Stimulated activated CD8-positive, alpha-beta memory T cell treated with anti-CD3 and anti-CD28 coated beads, Interleukin-4, amount 100 ng/mL, for 24 hours (primary cell): ENCODE data around the gene CLEC4G.
A peak's percentile ranks its signal among the peaks of the same experiment; 100 is the strongest.

Experiments
- DNase-seq: peaks from one replicate; pipeline ENCODE4 v3.0.0-alpha.2; 2020; ENCODE audit warnings: low read depth

The CLEC4G gene

DNA sequence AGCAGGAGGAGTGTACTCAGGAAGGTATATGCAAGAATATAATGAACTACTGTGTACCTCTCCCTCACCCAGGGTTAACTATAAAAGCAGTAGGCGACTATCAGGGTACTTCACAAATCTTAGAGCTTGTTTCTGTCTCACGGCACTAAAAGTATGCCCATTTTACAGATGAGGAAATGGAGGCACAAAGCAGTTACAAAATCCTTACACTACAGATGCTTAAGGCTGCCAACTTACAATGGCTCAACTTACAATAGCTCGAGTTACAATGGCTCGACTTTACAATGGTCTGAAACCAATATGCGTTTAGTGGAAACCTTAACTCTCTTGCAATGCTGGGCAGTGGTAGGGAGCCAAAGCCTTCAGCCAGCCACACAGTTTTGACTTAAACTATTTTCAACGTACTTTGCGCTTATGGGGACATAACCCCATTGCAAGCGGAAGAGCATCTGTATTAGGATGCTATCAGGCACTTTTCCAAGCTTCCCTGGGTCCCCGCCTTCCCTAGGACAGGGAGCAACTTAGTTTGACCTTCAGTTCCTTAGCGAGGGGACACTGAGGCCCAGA is 34.1 kb downstream of the CLEC4G start:
- DNase-seq: no peak

DNA sequence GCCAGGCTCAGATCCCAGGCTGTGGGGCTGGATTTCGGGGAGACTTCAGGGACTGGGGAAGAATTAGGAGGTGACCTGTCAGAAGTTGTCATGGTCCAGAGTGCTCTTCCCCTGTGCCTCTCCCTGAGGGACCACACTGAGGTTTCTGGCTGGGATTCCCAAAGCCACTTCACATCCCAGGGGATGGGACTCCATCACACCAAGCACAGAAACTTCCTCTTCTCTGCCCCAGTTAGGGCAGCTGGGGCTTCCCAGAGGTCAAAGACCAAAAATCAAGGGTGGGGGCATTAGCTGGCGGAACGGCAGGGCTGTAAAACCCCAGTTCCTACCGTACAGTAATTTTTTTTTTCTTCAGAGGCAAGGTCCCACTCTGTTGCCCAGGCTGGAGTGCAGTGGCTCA is 37.4 kb downstream of the CLEC4G start:
- DNase-seq: no peak

DNA sequence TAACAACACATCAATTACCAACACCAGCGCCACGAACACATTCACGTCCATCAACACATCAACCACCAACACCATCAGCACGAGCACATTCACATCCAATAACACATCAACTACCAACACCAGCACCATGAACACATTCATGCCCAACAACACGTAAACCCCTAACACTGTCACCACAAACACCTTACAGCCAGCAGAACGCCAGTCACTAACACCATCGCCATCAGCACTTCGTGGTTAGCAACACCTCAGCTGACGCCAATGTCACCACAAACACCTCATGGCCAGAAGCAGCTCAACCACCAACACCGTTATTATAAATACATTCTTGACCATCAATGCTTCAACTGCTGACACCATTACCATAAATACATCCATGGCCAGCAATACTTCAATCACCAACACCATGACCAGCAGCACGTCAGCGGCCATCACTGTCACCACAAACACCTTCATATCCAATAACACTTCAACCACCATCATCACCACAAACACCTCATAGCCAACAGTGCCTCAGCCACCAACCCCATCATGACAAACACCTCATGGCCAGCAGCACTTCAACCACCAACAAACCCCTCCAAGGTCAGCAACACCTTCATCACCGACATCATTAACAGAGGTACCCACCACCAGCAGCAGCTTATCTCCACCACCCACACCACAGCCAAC is 39.4 kb downstream of the CLEC4G start:
- no peak for DNase-seq

DNA sequence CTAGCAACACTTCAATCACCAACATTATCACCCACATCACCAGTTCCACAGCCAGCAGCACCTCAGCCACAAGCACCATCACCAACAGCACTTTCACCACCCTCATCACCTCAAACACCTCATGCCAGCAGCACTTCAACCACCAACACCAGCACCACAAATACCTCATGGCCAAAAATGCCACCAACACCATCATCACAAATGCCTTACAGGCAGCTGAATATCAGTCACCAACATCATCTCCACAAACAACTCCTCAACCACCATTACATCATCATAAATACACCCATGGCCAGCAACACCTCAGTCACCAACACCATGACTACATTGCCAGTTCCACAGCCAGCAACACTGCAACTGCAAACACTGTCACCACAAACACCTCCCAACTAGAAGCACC is 40.4 kb downstream of the CLEC4G start:
- no peak for DNase-seq

DNA sequence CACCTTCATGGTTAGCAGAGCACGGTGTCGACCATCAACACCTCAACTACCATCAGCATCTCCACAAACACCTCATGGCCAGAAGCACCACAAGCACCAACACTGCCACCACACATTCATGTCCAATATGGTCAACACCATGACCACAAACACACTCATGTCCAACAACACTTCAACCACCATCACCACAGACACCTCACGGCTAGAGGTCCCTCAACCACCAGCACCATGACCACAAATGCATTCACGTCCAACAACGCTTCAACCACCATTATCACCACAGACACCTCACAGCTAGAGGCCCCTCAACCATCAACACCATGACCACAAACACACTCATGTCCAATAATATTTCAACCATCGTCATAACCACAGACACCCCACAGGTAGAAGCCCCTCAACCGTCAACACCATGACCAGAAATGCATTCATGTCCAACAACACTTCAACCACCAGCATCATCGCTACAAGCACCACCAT is 41.1 kb downstream of the CLEC4G start:
- DNase-seq: no peak

DNA sequence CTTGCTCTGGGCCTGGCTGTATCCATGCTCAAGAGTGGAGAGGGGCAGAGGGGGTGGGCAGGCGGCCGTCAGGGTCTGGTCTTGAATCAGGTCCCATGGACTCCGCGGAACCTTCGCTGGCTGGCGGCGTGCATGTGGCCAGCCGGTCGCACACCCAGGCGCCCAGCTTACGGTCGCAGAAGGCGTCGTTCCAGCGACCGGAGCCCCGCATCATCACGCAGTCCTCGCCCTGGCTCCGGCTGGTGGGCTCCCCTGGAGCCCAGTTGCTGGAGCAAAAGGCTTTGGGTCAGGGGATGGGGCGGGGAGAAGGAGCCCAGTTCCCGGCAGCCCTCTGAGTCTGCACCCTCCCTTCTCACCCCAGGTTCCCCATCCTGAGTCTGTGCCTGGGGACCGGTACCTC is 42.7 kb downstream of the CLEC4G start:
- DNase-seq: no peak

DNA sequence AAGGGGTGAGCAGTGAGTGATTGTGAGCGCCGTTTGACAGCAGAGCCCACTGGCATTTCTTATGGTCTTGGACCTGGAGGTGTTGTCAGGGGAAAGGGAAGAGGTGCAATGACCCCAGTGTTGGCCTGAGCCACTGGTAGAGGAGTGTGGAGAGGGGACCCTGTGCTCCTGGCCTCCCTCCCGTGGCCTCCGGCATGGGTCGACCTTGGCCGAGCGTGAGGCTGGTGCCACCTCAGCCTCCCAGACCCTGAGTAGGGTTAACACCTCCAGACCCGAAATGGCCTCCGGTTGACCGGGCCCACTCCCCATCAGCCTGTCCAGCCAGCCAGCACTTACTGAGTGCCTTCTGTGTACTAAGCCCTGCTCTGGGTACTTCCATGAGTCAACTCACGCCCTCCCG is 44.7 kb downstream of the CLEC4G start:
- DNase-seq: no peak

DNA sequence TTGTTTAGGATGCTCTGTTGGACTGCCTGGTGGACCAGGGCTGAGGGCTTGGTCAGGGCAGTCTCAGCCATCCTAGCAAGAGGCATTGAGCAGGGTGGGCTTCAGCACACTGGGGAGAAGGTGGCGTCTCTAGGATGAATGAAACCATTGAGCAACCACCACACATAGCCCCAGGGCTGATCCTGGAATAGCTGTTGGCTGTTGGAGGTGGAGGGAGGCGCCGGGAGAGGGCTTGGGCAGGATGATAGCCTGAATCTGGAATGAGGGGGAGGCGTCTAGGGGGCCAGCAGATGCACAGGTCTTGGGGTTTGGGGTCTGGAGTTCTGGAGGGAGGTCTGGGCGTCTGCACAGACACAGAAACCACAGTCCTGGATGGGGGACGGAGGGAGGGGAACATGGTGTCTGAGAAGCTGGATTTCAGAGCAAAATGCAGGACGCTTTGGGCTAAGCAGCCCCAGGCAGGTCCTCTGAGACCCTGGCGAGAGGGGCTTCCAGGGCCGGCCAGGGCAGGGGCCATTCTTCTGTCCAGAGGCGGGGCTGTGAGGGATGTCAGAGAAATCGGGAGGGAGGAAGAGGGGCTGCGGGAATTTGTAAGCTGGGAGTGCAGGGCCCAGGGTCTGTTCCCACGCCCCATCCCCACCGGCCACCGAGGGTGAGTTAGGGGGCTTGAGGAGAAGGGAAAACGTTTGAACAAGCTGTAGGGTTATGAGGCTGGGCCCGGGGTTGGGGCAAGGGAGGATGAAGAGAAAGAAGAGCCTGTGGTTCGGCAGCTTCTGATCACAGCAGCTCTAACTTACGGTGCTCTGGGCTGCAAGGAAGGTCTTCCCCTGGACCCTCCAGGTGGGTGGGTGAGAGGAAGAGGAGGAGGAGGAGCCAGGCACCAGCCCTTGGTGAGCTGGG is 46.1 kb downstream of the CLEC4G start:
- no peak for DNase-seq

DNA sequence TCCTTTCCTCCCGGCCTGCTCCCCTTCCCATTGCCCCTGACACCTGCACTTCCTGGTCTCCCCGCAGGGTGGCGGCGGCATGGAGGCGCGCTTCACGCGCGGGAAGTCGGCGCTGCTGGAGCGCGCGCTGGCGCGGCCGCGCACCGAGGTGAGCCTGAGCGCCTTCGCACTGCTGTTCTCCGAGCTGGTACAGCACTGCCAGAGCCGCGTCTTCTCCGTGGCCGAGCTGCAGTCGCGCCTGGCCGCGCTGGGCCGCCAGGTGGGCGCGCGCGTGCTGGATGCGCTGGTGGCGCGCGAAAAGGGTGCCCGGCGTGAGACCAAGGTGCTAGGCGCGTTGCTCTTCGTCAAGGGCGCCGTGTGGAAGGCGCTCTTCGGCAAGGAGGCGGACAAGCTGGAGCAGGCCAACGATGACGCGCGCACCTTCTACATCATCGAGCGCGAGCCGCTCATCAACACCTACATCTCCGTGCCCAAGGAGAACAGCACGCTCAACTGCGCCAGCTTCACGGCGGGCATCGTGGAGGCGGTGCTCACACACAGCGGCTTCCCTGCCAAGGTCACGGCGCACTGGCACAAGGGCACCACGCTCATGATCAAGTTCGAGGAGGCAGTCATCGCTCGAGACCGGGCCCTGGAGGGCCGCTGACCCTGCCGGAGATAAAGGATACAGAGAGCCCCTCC is 49.6 kb downstream of the CLEC4G start:
- no peak for DNase-seq

DNA sequence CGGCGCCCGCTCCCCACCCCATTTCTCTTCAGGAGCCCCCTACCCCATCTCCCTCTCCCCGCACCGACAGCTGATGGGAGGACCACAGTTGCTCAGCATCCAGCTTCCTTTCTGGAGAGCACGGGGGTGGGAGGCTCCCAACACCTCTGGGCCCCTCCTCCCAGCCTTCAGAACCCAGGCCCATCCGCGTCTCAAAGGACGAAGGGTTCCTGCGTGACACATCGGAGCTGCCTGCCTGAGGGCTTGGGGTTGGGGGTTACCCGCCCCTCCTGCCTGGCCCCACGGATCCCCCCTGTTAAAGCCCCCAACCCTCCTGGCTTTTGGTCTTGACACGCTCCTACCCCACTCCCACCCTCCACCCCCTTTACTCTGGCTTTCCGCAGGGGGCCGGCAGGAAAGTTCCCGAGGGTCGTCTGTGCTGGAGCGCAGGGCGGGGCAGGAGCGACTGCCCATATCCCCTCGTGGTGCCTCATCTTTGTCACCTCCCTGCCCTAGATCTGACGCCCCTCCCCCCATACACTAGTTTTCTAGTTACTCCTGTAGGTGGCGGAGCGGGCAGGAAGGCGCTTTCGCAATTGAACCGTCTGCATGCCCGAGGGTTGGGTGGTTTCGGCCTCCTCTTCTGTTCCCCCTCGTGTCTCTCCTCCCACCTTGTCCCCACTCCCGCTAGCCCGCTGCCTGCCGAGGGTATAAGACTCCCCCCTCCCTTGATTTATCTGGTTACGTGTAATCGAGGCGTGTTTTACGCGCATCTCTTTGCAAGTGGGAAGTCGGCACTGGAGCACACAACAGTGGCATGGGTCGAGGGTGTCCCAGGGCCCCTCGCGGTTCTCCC is 50.4 kb downstream of the CLEC4G start:
- peak; percentile 72 for DNase-seq

DNA sequence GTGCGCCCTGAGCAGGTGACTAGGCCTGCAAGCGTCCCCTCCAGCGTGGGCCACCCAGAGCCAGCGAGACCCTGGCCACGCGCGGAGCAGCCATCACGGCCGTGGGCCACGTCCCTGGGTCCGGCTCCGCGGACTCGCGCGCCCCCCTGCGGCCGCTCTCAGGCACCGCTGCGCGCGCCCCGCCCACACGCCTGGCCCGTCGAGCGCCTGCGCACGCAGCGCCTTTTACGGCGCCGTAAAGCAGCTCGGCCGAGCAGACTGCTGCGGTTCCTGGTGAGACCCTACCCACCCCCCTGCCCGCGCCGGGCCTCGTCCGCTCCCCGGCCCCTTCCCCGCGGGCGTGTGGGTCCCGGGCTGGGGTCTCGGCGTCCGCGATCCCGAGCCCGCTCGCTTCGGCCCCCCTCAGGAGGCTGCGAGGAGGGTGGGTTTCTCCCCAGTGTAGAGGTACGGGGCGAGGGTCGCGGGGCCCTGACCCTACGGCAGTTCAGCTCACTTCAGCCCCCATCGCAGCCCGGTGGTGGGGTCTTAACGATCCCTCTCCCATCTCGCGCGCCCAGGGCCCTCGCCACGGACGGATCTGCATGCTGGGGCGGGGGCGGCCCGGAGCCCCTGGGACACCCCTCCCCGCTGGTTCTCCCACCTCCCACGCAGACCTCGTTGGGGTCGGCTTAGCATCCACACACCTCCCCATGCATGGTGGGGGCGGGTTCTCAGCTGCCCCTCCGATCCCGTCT is 51.1 kb downstream of the CLEC4G start, which contains the start of gene TRAPPC5:
Gene TRAPPC5 (plus strand): TSS at position 228 of the 734 bp plus-strand sequence. CDS start 1,421 bp downstream, outside the sequence.
- peak; percentile 74 for DNase-seq

DNA sequence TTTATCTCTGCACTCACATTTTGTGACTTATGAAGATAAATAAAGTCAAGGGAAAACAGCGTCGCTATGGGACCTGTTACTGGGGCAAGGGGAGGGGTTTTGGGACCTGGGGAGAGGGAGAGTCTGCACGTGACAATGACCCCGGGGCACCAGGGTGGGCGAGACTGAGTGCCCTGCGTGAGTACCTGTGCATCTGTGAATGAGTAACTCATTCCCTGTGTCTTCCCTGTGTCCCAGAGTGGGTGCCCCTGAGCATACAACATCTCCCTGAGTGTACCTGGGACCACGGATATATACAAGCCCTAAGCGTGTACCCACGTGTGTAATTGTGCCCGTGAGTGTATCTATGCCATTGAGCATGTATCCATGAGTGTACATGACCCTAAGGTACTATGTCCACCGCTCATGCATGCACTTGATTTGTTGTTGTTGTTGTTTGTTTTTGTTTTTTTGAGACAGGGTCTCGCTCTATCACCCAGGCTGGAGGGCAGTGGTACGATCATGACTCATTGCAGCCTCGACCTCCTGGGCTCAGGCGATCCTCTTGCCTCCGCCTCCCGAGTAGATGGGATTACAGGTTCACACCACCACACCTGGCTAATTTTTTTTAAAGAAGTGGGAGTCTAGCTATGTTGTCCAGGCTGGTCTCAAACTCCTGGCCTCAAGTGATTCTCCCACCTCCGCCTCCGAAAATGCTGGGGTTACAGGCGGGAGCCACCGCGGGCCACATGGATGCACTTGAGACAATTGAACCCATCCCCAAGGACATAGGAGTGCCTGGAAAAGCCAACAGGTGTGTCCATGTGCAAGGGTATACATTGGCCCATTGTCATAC is 51.9 kb downstream of the CLEC4G start:
- no peak for DNase-seq

DNA sequence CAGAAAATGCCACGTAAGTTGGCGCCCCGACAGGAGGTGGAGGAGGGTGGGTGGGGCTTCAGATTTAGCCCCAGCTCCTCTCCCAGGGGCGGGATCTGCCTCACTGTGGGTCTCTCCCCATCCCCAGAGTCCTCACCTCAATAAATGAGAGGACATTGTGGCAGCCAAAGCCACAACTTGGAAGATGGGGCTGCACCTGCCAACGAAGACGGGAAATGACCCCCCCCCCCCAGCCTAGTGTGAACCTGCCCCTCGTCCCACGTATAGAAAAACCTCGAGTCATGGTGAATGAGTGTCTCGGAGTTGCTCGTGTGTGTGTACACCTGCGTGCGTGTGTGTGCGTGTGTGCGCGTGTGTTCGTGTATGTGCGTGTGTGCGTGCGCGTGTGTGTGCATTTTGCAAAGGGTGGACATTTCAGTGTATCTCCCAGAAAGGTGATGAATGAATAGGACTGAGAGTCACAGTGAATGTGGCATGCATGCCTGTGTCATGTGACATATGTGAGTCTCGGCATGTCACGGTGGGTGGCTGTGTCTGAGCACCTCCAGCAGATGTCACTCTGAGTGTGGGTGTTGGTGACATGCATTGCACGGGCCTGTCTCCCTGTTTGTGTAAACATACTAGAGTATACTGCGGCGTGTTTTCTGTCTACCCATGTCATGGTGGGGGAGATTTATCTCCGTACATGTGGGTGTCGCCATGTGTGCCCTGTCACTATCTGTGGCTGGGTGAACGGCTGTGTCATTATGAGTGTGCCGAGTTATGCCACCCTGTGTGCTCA is 52.7 kb downstream of the CLEC4G start:
- peak; percentile 35 for DNase-seq
